NCI-H2196 treated with DMSO at 0.1 percent for 48 hours (cell line): ENCODE measurements around the gene LANCL1.
A peak's percentile ranks its signal among the peaks of the same experiment; 100 is the strongest.

Source experiments
- DNase-seq: peaks from one replicate; lab custom pipeline; 2025; ENCODE audit not compliant: unreplicated experiment; lab: John Stamatoyannopoulos, UW

LANCL1 gene, protein sequence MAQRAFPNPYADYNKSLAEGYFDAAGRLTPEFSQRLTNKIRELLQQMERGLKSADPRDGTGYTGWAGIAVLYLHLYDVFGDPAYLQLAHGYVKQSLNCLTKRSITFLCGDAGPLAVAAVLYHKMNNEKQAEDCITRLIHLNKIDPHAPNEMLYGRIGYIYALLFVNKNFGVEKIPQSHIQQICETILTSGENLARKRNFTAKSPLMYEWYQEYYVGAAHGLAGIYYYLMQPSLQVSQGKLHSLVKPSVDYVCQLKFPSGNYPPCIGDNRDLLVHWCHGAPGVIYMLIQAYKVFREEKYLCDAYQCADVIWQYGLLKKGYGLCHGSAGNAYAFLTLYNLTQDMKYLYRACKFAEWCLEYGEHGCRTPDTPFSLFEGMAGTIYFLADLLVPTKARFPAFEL

GRCh38 chr2:210476194-210477128 is at the start of gene LANCL1:
TSS of gene LANCL1 (minus strand) at chr2:210476759. CDS start at chr2:210476396, 363 bp downstream.
- peak; percentile 88 for DNase-seq

GRCh38 chr2:210524533-210524932 is 48.0 kb upstream of the LANCL1 start:
- DNase-seq: no peak

- DNase-seq: no peak
Measured at GRCh38 chr2:210523650-210524289, 47.2 kb upstream of the LANCL1 start.

GRCh38 chr2:210522399-210522798 is 45.8 kb upstream of the LANCL1 start:
- no peak for DNase-seq

GRCh38 chr2:210519594-210519993 is 43.0 kb upstream of the LANCL1 start:
- DNase-seq: no peak

DNA sequence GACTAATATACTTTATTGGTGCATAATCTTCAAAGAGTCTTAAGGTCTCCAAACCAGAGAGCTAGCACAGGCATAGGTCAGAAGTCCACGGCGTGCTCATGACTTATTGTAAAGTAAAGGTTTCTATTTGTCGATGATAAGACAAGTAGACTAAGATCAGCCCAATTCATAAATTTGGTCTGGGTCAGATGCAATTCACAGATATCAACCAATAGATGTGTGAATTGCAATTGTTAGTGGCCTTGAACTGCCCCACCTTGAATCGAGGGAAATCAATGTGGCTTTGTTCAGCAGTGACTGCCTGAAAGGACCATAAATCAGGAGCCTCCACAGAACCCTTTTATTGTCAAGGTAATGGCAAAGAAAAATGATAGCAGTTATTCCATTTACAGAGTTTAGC is 40.7 kb upstream of the LANCL1 start:
- no peak for DNase-seq

DNA sequence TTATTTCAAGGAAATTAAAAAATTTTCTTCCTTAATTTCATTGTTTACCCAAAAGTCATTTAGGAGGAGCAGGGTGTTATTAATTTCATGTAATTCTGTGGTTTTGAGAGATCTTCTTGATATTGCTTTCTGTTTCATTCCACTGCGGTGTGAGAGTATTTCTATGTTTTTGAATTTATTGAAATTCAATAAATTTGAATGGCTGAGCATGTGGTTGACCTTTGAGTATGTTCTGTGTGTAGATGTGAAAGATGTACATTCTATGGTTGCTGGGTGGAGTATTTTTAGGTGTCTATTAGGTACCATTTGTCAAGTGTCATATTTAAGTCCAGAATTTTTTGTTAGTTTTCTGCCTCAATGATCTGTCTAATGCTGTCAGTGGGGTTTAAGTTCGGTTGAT is 39.4 kb upstream of the LANCL1 start:
- DNase-seq: no peak

DNA sequence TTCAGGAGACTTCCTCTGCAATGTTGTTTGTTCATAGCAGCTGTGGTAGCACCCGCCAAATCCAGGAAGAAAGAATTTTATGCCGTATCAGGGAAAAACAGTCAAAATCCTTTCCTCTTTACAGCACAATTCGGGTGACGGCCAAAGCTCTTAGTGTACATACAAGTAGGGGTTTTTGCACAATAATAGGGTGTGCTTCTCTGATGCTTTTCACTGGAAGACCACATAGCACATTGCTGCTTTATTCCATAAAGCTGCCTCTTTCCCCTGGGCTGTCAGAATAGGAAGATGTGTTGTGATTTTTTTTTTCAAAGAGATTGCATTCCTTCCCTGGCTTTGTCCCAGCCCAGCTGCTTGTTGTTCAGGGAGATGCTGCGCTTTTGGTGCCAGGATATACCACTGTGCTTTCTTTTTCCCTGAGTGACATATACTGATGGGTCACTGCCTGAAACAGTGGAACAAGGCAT is 27.2 kb upstream of the LANCL1 start:
- DNase-seq: no peak

GRCh38 chr2:210503001-210503623 is 26.6 kb upstream of the LANCL1 start:
- peak; percentile 5 for DNase-seq

- DNase-seq: no peak
Measured at GRCh38 chr2:210496512-210496911, 20.0 kb upstream of the LANCL1 start.

GRCh38 chr2:210493528-210493927 is 17.0 kb upstream of the LANCL1 start:
- DNase-seq: no peak

- no peak for DNase-seq
Measured at GRCh38 chr2:210481601-210482175, 5.1 kb upstream of the LANCL1 start.

DNA sequence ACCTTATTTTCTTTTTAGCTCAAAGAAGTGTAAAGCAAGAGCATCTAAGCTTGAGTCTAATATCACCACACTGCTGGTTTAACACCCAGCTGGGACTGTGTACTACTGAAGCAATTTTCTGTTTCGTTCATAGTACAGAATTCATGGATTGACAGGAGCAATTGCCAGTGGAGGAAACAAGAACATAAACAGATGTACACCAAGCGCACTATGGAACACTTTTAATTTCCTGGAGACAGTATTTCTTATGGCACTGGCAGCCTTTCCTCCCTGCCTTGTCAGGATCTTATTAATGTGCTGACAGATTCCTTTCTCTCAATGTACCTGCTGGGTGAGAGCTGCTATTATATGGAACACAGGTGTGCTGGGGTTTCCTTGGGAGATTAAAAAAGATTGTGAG is 4.2 kb upstream of the LANCL1 start:
- no peak for DNase-seq

DNA sequence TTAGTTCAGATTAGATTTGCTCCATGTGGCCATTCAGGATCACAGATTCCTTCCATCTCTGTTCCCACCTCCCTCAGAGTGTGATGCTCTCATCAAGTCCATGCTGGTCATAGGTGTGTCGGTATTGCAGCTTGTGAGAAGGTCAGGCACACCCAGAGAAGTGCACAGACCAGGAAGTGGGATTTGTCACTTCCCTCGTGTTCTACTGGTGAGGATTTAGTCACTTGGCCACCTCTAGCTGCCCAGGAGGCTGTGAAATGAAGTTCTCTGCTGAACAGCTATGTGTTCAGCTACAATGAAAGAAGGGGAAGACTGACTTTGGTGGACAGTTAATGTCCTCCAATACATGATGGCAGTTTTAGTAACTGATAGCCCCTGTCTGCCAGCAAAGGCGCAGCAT is 3.5 kb upstream of the LANCL1 start:
- DNase-seq: no peak

DNA sequence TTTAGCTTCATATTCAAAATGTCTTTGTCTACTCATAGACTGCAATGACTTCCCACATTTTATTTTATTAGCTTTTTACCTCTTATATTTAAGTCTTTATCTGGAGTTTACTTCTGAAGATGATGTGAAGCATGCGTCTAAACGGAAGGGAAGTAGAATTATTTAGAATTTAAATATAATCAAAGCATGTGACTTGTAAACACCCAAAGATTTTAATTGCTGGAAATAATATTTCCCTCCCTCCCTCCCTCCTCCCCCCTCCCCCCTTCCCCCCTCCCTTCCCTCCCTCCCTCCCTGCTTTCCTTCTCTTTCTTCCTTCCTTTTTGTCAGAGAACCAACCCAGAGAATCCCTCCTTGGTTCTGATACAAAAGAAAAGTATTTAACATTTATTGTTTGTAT is 2.1 kb upstream of the LANCL1 start:
- DNase-seq: no peak

- no peak for DNase-seq
Measured at GRCh38 chr2:210477496-210477895, 937 bp upstream of the LANCL1 start.

- DNase-seq: no peak
Measured at GRCh38 chr2:210475706-210476105, 853 bp downstream of the LANCL1 start.

- no peak for DNase-seq
Measured at GRCh38 chr2:210474776-210475175, 1.8 kb downstream of the LANCL1 start.

- DNase-seq: no peak
Measured at GRCh38 chr2:210461401-210461800, 15.2 kb downstream of the LANCL1 start.
